ENCODE results near the gene ST3GAL2. TPM values are rescaled to one million over a fixed set of nuclear protein-coding genes. Genes with fewer than 3 reads are reported as not detected.

The ST3GAL2 gene, protein sequence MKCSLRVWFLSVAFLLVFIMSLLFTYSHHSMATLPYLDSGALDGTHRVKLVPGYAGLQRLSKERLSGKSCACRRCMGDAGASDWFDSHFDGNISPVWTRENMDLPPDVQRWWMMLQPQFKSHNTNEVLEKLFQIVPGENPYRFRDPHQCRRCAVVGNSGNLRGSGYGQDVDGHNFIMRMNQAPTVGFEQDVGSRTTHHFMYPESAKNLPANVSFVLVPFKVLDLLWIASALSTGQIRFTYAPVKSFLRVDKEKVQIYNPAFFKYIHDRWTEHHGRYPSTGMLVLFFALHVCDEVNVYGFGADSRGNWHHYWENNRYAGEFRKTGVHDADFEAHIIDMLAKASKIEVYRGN
- 48.1 and 62.4 TPM in 2 replicates for total RNA-seq (2014; rRNA removed; shearing (Covaris generic); ENCODE audit: low replicate concordance)

DNA sequence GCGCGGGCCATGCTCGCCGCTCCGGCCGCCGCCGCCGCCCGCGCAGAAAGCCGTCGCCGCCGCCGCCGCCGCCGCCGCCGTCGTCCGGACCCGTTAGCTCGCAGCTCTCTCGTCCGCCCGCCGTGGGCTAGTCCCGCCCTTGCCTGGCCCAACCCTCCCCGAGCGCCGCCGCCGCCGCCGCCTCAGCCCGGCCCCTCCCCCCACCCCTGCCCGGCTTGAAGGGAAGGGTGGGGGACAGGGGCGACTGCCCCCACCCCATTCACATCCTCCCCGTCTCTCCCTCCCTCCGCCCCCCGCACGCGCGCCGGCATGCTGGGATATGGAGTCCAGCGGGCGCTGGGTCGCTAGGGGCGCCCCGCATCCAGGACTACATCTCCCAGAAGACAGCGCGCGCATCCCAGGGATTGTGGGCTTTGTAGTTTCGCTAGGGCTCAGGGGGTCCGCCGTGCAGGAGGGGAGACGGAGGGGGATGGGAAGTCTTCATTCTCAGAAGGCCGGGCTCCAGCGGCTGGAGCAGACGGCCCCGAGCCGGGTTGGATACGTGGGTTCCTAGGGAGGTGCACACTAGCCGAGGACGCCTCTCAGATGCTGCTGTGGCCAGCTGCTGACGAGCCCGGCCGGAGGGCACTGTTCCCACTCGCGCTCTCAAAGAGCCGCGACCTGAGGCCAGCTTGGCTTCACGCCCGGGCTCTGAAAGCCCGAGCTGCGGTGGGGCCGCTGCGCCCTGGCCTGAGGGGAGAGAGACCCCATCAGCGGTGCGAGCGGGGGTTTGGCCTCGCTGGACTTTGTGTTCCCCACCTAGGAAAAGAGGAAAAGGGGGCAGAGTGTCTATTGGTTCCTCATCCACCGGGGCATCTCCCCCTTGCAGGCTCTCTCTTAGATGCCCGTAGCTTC lies at the start of gene ST3GAL2:
Gene ST3GAL2 (minus strand): TSS at position 132 of the 894 bp plus-strand sequence. CDS start 40,570 bp downstream, outside the sequence.
- peaks cover 38% of the 10 kb centered on the region for H3K79me2 ChIP-seq (ENCODE audit: low read length)
- H3K9me3 ChIP-seq (ENCODE audit: low read length): no peaks in the 10 kb centered on the region
- H3K4me3 ChIP-seq (ENCODE audit: low read length): peak within 1 kb of the TSS; percentile 96
- H4K20me1 ChIP-seq (ENCODE audit: insufficient read depth, low read depth, low read length): peaks cover 4% of the 10 kb centered on the region; the same call in 1 of the 2 replicates
- peak within 1 kb of the TSS; percentile 89 for H3K27ac ChIP-seq (ENCODE audit: low read length)
- peak; percentile 98 for DNase-seq
- H3K9ac ChIP-seq (ENCODE audit: low read length): peak within 1 kb of the TSS; percentile 93
- peak within 1 kb of the TSS; percentile 99 for H3K4me2 ChIP-seq (ENCODE audit: low read depth, low read length, poor library complexity, severe bottlenecking)
- H3K27me3 ChIP-seq (ENCODE audit: low read length): no peaks in the 10 kb centered on the region
- H3K9me2 ChIP-seq (replicated peaks; ENCODE audit: insufficient read depth, low read length): no peaks in the 10 kb centered on the region
- peaks cover 39% of the 10 kb centered on the region for H3K4me1 ChIP-seq (ENCODE audit: low read length)
- peak within 1 kb of the TSS; percentile 99 for H2AFZ ChIP-seq (ENCODE audit: low read length)
- no peaks in the 10 kb centered on the region for H3K36me3 ChIP-seq (ENCODE audit: insufficient read depth, low read length)

DNA sequence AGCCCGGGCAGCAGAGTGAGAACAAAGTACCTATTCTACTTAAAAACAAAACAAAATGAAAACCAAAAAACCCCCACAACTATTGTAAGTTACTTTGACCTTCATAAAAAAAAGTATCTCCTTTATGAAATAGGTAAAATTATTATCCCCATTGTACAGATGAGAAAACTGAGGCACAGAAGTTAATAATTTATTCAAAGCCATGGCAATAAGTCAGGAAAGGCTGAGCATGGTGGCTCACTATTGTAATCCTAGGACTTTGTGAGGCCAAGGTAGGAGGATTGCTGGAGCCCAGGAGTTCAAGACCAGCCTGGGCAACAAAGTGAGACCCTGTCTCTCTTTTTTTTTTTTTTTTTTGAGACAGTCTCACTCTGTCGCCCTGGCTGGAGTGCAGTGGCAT lies 46.0 kb upstream of the ST3GAL2 start:
- Histone ChIP-seq H3K4me3 (ENCODE audit: low read length) (no peak overlapping the region), H3K4me1 (ENCODE audit: low read length) (peaks cover 16% of the 10 kb centered on the region), H3K36me3 (ENCODE audit: insufficient read depth, low read length) (peaks cover 4% of the 10 kb centered on the region; the same call in 1 of the 2 replicates), H3K4me2 (ENCODE audit: low read depth, low read length, poor library complexity, severe bottlenecking) (no peak overlapping the region), H3K9me3 (ENCODE audit: low read length) (no peaks in the 10 kb centered on the region), H3K79me2 (ENCODE audit: low read length) (no peaks in the 10 kb centered on the region), H4K20me1 (ENCODE audit: insufficient read depth, low read depth, low read length) (no peaks in the 10 kb centered on the region), H3K27me3 (ENCODE audit: low read length) (no peaks in the 10 kb centered on the region), H2AFZ (ENCODE audit: low read length) (no peak overlapping the region), H3K27ac (ENCODE audit: low read length) (no peak overlapping the region), H3K9ac (ENCODE audit: low read length) (no peak overlapping the region), H3K9me2 (replicated peaks; ENCODE audit: insufficient read depth, low read length) (no peaks in the 10 kb centered on the region)
- DNase-seq: no peak

DNA sequence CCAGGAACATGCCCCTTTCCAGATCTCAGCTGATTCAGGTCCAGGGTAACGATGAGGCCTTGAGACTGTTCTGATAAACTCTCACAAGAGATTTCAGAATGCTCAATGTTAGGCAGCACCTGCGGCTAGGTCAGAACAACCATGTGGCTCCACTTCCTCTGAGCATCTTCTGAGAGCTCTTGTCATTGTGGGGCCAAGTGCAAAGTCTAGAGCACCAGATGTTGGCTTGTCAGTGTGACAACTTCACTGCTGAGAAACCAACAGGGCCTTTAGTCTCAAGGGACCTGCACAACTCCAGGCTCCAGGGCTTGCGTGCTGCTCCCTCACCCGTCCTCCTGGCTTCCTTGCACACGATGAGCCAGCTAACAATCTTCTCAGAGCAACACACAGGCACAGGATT lies 44.5 kb upstream of the ST3GAL2 start:
- no peaks in the 10 kb centered on the region for H4K20me1 ChIP-seq (ENCODE audit: insufficient read depth, low read depth, low read length)
- peak overlapping the region; percentile 81 for H3K27ac ChIP-seq (ENCODE audit: low read length)
- H3K9me2 ChIP-seq (replicated peaks; ENCODE audit: insufficient read depth, low read length): no peaks in the 10 kb centered on the region
- H3K27me3 ChIP-seq (ENCODE audit: low read length): no peaks in the 10 kb centered on the region
- H3K4me2 ChIP-seq (ENCODE audit: low read depth, low read length, poor library complexity, severe bottlenecking): no peak overlapping the region
- no peaks in the 10 kb centered on the region for H3K9me3 ChIP-seq (ENCODE audit: low read length)
- H3K4me3 ChIP-seq (ENCODE audit: low read length): no peak overlapping the region
- no peaks in the 10 kb centered on the region for H3K79me2 ChIP-seq (ENCODE audit: low read length)
- DNase-seq: peak; percentile 67
- peaks cover 4% of the 10 kb centered on the region; the same call in 1 of the 2 replicates for H3K36me3 ChIP-seq (ENCODE audit: insufficient read depth, low read length)
- H2AFZ ChIP-seq (ENCODE audit: low read length): no peak overlapping the region
- peak overlapping the region; percentile 26; the same call in 1 of the 2 replicates for H3K9ac ChIP-seq (ENCODE audit: low read length)
- H3K4me1 ChIP-seq (ENCODE audit: low read length): peaks cover 16% of the 10 kb centered on the region

DNA sequence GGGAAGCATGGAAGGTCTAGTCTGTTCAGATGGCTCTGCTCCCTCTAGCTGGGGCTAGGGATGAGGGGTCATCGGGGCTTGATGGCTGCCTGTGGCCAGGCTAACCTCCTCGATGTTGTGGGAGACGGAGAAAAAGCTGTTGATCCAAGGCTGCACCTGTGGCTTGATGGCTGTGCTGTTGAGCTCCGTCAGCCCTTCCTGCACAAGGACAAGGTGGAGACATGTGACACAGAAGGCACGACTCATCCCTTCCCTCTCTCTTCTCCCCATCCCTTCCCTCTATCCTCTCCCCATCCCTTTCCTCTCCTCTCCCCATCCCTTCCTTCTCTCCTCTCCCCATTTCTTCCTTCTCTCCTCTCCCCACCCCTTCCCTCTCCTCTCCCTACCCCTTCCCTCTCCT lies 43.7 kb upstream of the ST3GAL2 start:
- H3K9me2 ChIP-seq (replicated peaks; ENCODE audit: insufficient read depth, low read length): no peaks in the 10 kb centered on the region
- no peaks in the 10 kb centered on the region for H3K9me3 ChIP-seq (ENCODE audit: low read length)
- no peak overlapping the region for H2AFZ ChIP-seq (ENCODE audit: low read length)
- no peak for DNase-seq
- H3K4me3 ChIP-seq (ENCODE audit: low read length): no peak overlapping the region
- H3K4me1 ChIP-seq (ENCODE audit: low read length): peaks cover 16% of the 10 kb centered on the region
- no peaks in the 10 kb centered on the region for H4K20me1 ChIP-seq (ENCODE audit: insufficient read depth, low read depth, low read length)
- H3K79me2 ChIP-seq (ENCODE audit: low read length): no peaks in the 10 kb centered on the region
- no peak overlapping the region for H3K9ac ChIP-seq (ENCODE audit: low read length)
- peak overlapping the region; percentile 81; the same call in 1 of the 2 replicates for H3K27ac ChIP-seq (ENCODE audit: low read length)
- peaks cover 4% of the 10 kb centered on the region; the same call in 1 of the 2 replicates for H3K36me3 ChIP-seq (ENCODE audit: insufficient read depth, low read length)
- H3K27me3 ChIP-seq (ENCODE audit: low read length): no peaks in the 10 kb centered on the region
- no peak overlapping the region for H3K4me2 ChIP-seq (ENCODE audit: low read depth, low read length, poor library complexity, severe bottlenecking)

DNA sequence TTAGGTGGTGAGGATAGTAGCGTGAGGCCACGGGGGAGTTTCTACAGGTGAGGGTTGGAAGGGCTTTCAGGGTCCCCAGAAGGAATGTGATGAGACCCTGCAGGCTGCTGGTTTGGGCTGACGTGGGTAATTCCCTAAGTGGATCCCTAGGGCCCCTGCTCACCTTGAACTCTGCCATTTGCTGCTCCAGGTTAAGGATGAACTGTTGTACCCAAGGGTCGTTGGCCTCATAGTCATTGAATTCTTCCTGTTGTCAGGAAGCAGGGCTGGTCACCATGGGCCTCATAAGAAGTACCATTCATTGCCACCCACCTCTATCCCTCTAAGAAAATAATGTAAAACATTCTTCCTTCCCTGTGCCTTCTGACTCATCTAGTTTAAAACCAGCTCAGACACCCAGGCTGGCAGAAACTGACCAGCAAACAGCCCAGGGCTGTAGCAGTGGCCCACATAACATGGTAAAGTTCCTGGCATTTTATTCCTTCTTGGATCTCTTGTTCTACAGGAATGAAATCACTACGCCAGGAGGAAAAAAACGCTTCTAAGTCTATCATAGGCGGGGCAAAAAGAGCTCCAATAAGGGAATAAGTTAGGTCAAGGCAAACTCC lies 43.1 kb upstream of the ST3GAL2 start:
- Histone ChIP-seq H4K20me1 (ENCODE audit: insufficient read depth, low read depth, low read length) (no peaks in the 10 kb centered on the region), H3K27ac (ENCODE audit: low read length) (no peak overlapping the region), H3K79me2 (ENCODE audit: low read length) (no peaks in the 10 kb centered on the region), H3K4me2 (ENCODE audit: low read depth, low read length, poor library complexity, severe bottlenecking) (no peak overlapping the region), H3K36me3 (ENCODE audit: insufficient read depth, low read length) (peaks cover 4% of the 10 kb centered on the region; the same call in 1 of the 2 replicates), H3K27me3 (ENCODE audit: low read length) (no peaks in the 10 kb centered on the region), H3K9me3 (ENCODE audit: low read length) (no peaks in the 10 kb centered on the region), H2AFZ (ENCODE audit: low read length) (no peak overlapping the region), H3K9me2 (replicated peaks; ENCODE audit: insufficient read depth, low read length) (no peaks in the 10 kb centered on the region), H3K4me1 (ENCODE audit: low read length) (peaks cover 17% of the 10 kb centered on the region), H3K4me3 (ENCODE audit: low read length) (no peak overlapping the region), H3K9ac (ENCODE audit: low read length) (no peak overlapping the region)
- no peak for DNase-seq

DNA sequence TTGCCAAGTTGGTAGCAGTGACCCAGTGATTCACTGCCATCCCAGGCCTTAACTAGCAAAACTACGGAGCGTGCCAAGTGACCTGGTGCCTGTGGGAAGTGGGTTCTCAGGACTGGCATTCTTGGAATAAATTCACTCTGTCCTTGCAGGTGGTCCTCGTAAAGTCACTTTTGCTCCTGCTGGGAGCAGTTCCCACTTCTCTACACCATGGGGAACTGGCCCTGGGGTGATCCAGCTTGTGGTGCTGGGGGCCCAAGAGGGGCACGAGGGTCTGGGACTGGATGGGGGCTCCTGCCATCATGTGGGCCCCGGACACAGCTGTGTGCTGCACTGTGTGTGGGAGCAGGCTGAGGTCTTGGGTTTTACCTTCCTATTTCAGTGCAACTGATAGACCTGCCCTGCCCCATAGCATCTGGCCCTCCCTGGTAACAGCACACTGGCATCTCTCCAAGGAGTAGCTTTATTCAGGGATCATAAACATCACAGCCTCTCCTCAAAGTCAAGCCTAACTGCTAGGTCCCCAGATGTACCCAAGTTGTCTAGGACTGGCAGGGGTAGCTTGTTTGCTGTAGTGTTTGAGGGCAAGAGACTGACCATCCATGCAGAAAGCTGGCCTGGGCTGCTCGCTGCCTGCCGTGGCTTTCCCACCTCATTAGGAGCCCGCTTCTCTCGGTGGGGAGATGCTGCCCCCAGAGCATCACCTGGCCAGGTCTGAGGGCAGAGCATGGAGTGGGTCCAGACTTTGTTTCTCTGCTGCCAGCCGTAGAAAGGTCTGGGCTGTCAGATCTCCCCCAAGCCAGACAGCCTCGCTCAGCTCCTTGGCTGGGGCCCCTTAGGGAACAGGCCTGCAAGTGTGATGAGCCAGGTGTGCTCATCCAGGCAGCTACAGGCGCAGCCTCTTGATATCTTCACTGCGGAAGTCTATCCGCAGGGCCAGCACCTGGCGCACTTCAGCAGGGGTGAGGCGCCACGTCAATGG lies 41.5 kb upstream of the ST3GAL2 start:
- DNase-seq: no peak

DNA sequence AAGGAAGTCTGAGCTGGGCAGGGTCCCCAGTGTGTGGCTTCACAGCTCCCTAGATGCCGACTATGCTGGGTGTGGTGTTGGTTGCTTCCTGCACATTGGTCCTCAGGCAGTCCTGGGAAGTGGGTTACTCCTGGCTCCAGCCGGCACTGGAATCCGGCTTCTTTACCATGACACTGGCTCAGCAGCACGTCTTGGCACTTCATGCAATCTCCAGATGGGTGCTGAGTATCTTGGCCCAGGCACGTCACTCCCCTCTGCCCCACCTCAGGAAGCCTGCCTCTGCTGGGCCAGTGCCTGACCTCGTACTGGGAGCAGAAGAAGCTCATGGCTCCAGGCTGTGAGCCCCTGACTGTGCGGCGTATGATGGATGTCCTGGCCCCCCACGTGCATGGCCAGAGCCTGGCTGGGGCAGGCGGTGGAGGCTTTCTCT lies 40.0 kb upstream of the ST3GAL2 start:
- Histone ChIP-seq H3K4me1 (ENCODE audit: low read length) (peaks cover 35% of the 10 kb centered on the region), H3K9me3 (ENCODE audit: low read length) (no peaks in the 10 kb centered on the region), H2AFZ (ENCODE audit: low read length) (no peak overlapping the region), H3K36me3 (ENCODE audit: insufficient read depth, low read length) (peaks cover 4% of the 10 kb centered on the region; the same call in 1 of the 2 replicates), H4K20me1 (ENCODE audit: insufficient read depth, low read depth, low read length) (no peaks in the 10 kb centered on the region), H3K9ac (ENCODE audit: low read length) (no peak overlapping the region), H3K4me2 (ENCODE audit: low read depth, low read length, poor library complexity, severe bottlenecking) (no peak overlapping the region), H3K9me2 (replicated peaks; ENCODE audit: insufficient read depth, low read length) (no peaks in the 10 kb centered on the region), H3K27ac (ENCODE audit: low read length) (no peak overlapping the region), H3K27me3 (ENCODE audit: low read length) (no peaks in the 10 kb centered on the region), H3K79me2 (ENCODE audit: low read length) (no peaks in the 10 kb centered on the region), H3K4me3 (ENCODE audit: low read length) (no peak overlapping the region)
- DNase-seq: no peak

More for the DNA sequence above, 41.5 kb upstream of the ST3GAL2 start:
- Histone ChIP-seq H3K27ac (ENCODE audit: low read length) (no peak overlapping the region), H3K9ac (ENCODE audit: low read length) (no peak overlapping the region), H3K4me3 (ENCODE audit: low read length) (no peak overlapping the region), H4K20me1 (ENCODE audit: insufficient read depth, low read depth, low read length) (no peaks in the 10 kb centered on the region), H3K36me3 (ENCODE audit: insufficient read depth, low read length) (peaks cover 4% of the 10 kb centered on the region; the same call in 1 of the 2 replicates), H3K9me3 (ENCODE audit: low read length) (no peaks in the 10 kb centered on the region), H2AFZ (ENCODE audit: low read length) (no peak overlapping the region), H3K27me3 (ENCODE audit: low read length) (no peaks in the 10 kb centered on the region), H3K4me2 (ENCODE audit: low read depth, low read length, poor library complexity, severe bottlenecking) (no peak overlapping the region), H3K4me1 (ENCODE audit: low read length) (peaks cover 27% of the 10 kb centered on the region), H3K79me2 (ENCODE audit: low read length) (no peaks in the 10 kb centered on the region), H3K9me2 (replicated peaks; ENCODE audit: insufficient read depth, low read length) (no peaks in the 10 kb centered on the region)
